ENCODE data around the gene SEC31A.
"Not testable (repeated sequence)": the region's sequence is repeated elsewhere in the genome, so short reads cannot be mapped to it uniquely, and the experiment has no call there.

The SEC31A gene

GRCh38 chr4:82823062-82823461, 67.9 kb downstream of the SEC31A start:
- Histone ChIP-seq H3K9ac (ENCODE audit: low read length) (no peak overlapping the region), H3K4me1 (ENCODE audit: control insufficient read depth, low read depth, low read length) (no peaks in the 10 kb centered on the region), H3K27me3 (ENCODE audit: control insufficient read depth, insufficient read depth, low read length) (no peaks in the 10 kb centered on the region), H3K36me3 (ENCODE audit: control insufficient read depth, low read depth, low read length) (peaks cover 82% of the 10 kb centered on the region), H3K9me3 (ENCODE audit: control insufficient read depth, low read depth, low read length) (no peaks in the 10 kb centered on the region), H3K27ac (ENCODE audit: low read length) (no peak overlapping the region), H3K4me3 (ENCODE audit: low read length) (no peak overlapping the region)

DNA sequence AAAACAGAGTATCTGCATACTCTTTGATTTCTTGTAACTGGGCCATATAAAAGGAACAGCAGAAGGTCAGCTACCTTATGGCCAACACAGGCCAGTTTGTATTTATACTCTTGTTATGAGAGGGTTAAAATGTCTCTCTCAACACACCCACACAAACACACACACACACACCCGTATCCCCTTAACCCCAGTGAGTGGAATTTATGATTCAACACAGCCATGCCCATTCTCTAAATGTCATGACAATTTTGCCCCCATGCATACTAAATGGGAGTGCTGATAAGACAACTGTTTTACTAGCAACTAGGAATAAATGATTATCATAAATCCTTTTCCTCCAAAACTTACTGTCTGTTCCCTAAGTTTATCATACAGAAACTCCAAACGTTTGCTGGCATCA, 70.3 kb downstream of the SEC31A start:
- H3K9ac ChIP-seq (ENCODE audit: low read length): no peak overlapping the region
- H3K36me3 ChIP-seq (ENCODE audit: control insufficient read depth, low read depth, low read length): peaks cover 66% of the 10 kb centered on the region
- no peaks in the 10 kb centered on the region for H3K9me3 ChIP-seq (ENCODE audit: control insufficient read depth, low read depth, low read length)
- no peaks in the 10 kb centered on the region for H3K4me1 ChIP-seq (ENCODE audit: control insufficient read depth, low read depth, low read length)
- H3K27me3 ChIP-seq (ENCODE audit: control insufficient read depth, insufficient read depth, low read length): no peaks in the 10 kb centered on the region
- no peak overlapping the region for H3K27ac ChIP-seq (ENCODE audit: low read length)
- H3K4me3 ChIP-seq (ENCODE audit: low read length): no peak overlapping the region

GRCh38 chr4:82818664-82819662, 72.0 kb downstream of the SEC31A start:
- H3K27ac ChIP-seq (ENCODE audit: low read length): no peak overlapping the region
- no peaks in the 10 kb centered on the region for H3K4me1 ChIP-seq (ENCODE audit: control insufficient read depth, low read depth, low read length)
- H3K9me3 ChIP-seq (ENCODE audit: control insufficient read depth, low read depth, low read length): no peaks in the 10 kb centered on the region
- peaks cover 50% of the 10 kb centered on the region for H3K36me3 ChIP-seq (ENCODE audit: control insufficient read depth, low read depth, low read length)
- H3K9ac ChIP-seq (ENCODE audit: low read length): no peak overlapping the region
- peaks cover 8% of the 10 kb centered on the region for H3K27me3 ChIP-seq (ENCODE audit: control insufficient read depth, insufficient read depth, low read length)
- H3K4me3 ChIP-seq (ENCODE audit: low read length): no peak overlapping the region

GRCh38 chr4:82816874-82817273, 74.1 kb downstream of the SEC31A start:
- not testable (repeated sequence) for H3K27ac ChIP-seq (ENCODE audit: low read length); H3K4me3 ChIP-seq (ENCODE audit: low read length); H3K4me1 ChIP-seq (ENCODE audit: control insufficient read depth, low read depth, low read length); H3K9ac ChIP-seq (ENCODE audit: low read length); H3K9me3 ChIP-seq (ENCODE audit: control insufficient read depth, low read depth, low read length)
- Histone ChIP-seq H3K36me3 (ENCODE audit: control insufficient read depth, low read depth, low read length) (peaks cover 30% of the 10 kb centered on the region), H3K27me3 (ENCODE audit: control insufficient read depth, insufficient read depth, low read length) (peaks cover 29% of the 10 kb centered on the region)

GRCh38 chr4:82814034-82814433, 76.9 kb downstream of the SEC31A start:
- Histone ChIP-seq H3K27ac (ENCODE audit: low read length) (no peak overlapping the region), H3K4me3 (ENCODE audit: low read length) (no peak overlapping the region), H3K9me3 (ENCODE audit: control insufficient read depth, low read depth, low read length) (no peaks in the 10 kb centered on the region), H3K36me3 (ENCODE audit: control insufficient read depth, low read depth, low read length) (peaks cover 10% of the 10 kb centered on the region), H3K4me1 (ENCODE audit: control insufficient read depth, low read depth, low read length) (peaks cover 9% of the 10 kb centered on the region), H3K27me3 (ENCODE audit: control insufficient read depth, insufficient read depth, low read length) (peaks cover 52% of the 10 kb centered on the region), H3K9ac (ENCODE audit: low read length) (no peak overlapping the region)

GRCh38 chr4:82811838-82812341, 79.1 kb downstream of the SEC31A start:
- Histone ChIP-seq H3K27ac (ENCODE audit: low read length) (no peak overlapping the region), H3K4me1 (ENCODE audit: control insufficient read depth, low read depth, low read length) (peaks cover 9% of the 10 kb centered on the region), H3K36me3 (ENCODE audit: control insufficient read depth, low read depth, low read length) (no peaks in the 10 kb centered on the region), H3K4me3 (ENCODE audit: low read length) (peak overlapping the region; percentile 27), H3K9me3 (ENCODE audit: control insufficient read depth, low read depth, low read length) (no peaks in the 10 kb centered on the region), H3K27me3 (ENCODE audit: control insufficient read depth, insufficient read depth, low read length) (peaks cover 64% of the 10 kb centered on the region), H3K9ac (ENCODE audit: low read length) (no peak overlapping the region)

DNA sequence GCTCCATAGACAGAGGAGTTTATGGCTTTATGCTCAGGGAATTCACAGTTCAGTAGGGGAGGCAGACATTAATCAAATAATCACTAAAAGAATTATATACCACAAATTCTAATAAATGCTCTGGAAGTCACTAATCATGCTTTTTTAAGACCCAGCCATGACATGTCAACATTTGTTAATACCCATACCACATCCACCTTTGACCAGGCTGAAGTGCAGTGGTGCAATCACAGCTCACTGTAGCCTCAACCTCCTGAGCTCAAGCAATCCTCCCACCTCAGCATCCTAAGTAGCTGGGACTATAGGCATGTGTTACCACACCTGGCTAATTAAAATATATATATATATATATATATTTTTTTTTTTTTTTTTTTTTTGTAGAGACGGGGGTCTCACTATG, 79.6 kb downstream of the SEC31A start:
- peaks cover 68% of the 10 kb centered on the region for H3K27me3 ChIP-seq (ENCODE audit: control insufficient read depth, insufficient read depth, low read length)
- H3K4me3 ChIP-seq (ENCODE audit: low read length): no peak overlapping the region
- peaks cover 9% of the 10 kb centered on the region for H3K4me1 ChIP-seq (ENCODE audit: control insufficient read depth, low read depth, low read length)
- H3K9ac ChIP-seq (ENCODE audit: low read length): no peak overlapping the region
- no peaks in the 10 kb centered on the region for H3K36me3 ChIP-seq (ENCODE audit: control insufficient read depth, low read depth, low read length)
- no peak overlapping the region for H3K27ac ChIP-seq (ENCODE audit: low read length)
- H3K9me3 ChIP-seq (ENCODE audit: control insufficient read depth, low read depth, low read length): no peaks in the 10 kb centered on the region

DNA sequence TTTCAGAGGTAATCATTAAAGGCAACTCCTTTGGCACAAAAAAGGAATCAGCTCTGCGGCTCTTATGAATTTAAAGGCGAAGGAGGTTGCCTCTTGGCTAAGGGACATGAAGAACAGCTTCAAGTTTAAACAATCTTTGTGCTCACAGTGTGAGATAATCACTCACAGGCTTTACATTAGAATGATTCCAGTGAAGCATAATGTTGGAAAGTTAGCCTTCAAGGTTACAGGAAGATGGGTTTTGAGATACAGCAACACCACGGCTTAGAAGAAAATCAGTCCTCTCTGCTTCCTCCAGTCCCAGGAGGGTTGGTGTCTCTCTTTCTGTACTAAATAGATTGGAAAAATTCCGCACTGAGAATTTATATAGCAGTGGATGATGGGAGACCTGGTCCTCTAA, 80.8 kb downstream of the SEC31A start:
- Histone ChIP-seq H3K9me3 (ENCODE audit: control insufficient read depth, low read depth, low read length) (no peaks in the 10 kb centered on the region), H3K36me3 (ENCODE audit: control insufficient read depth, low read depth, low read length) (no peaks in the 10 kb centered on the region), H3K27ac (ENCODE audit: low read length) (no peak overlapping the region), H3K27me3 (ENCODE audit: control insufficient read depth, insufficient read depth, low read length) (peaks cover 79% of the 10 kb centered on the region), H3K4me3 (ENCODE audit: low read length) (no peak overlapping the region), H3K4me1 (ENCODE audit: control insufficient read depth, low read depth, low read length) (peaks cover 9% of the 10 kb centered on the region), H3K9ac (ENCODE audit: low read length) (no peak overlapping the region)

- no peaks in the 10 kb centered on the region for H3K36me3 ChIP-seq (ENCODE audit: control insufficient read depth, low read depth, low read length)
- no peaks in the 10 kb centered on the region for H3K9me3 ChIP-seq (ENCODE audit: control insufficient read depth, low read depth, low read length)
- peaks cover 9% of the 10 kb centered on the region for H3K4me1 ChIP-seq (ENCODE audit: control insufficient read depth, low read depth, low read length)
- H3K4me3 ChIP-seq (ENCODE audit: low read length): no peak overlapping the region
- no peak overlapping the region for H3K9ac ChIP-seq (ENCODE audit: low read length)
- no peak overlapping the region for H3K27ac ChIP-seq (ENCODE audit: low read length)
- peaks cover 83% of the 10 kb centered on the region for H3K27me3 ChIP-seq (ENCODE audit: control insufficient read depth, insufficient read depth, low read length)
Observed at GRCh38 chr4:82809619-82810018, 81.3 kb downstream of the SEC31A start.

- Histone ChIP-seq H3K27ac (ENCODE audit: low read length) (no peak overlapping the region), H3K9ac (ENCODE audit: low read length) (no peak overlapping the region), H3K27me3 (ENCODE audit: control insufficient read depth, insufficient read depth, low read length) (peaks cover 88% of the 10 kb centered on the region), H3K36me3 (ENCODE audit: control insufficient read depth, low read depth, low read length) (no peaks in the 10 kb centered on the region), H3K4me3 (ENCODE audit: low read length) (no peak overlapping the region), H3K4me1 (ENCODE audit: control insufficient read depth, low read depth, low read length) (peaks cover 8% of the 10 kb centered on the region), H3K9me3 (ENCODE audit: control insufficient read depth, low read depth, low read length) (no peaks in the 10 kb centered on the region)
Observed at GRCh38 chr4:82803746-82804145, 87.2 kb downstream of the SEC31A start.

- Histone ChIP-seq H3K36me3 (ENCODE audit: control insufficient read depth, low read depth, low read length) (no peaks in the 10 kb centered on the region), H3K27ac (ENCODE audit: low read length) (no peak overlapping the region), H3K27me3 (ENCODE audit: control insufficient read depth, insufficient read depth, low read length) (peaks cover 93% of the 10 kb centered on the region), H3K4me1 (ENCODE audit: control insufficient read depth, low read depth, low read length) (peaks cover 8% of the 10 kb centered on the region), H3K9ac (ENCODE audit: low read length) (no peak overlapping the region), H3K4me3 (ENCODE audit: low read length) (no peak overlapping the region), H3K9me3 (ENCODE audit: control insufficient read depth, low read depth, low read length) (no peaks in the 10 kb centered on the region)
Observed at GRCh38 chr4:82802911-82803310, 88.0 kb downstream of the SEC31A start.
